H9 (cell line): ENCODE measurements around the gene CHI3L2. TPM values are rescaled to one million over a fixed set of nuclear protein-coding genes. Genes with fewer than 3 reads are reported as not detected.

Source experiments
- DNase-seq: peaks from one replicate; pipeline ENCODE4 v3.0.0-alpha.2; 2017
- H2AFZ ChIP-seq: one replicate; pipeline ENCODE4 v1.6.1; 2013; ENCODE audit warnings: mild to moderate bottlenecking, low read length, control low read depth, moderate library complexity
- H2AK5ac ChIP-seq: 2 replicates; pipeline ENCODE4 v1.6.1; 2013; ENCODE audit warnings: low read length, control low read depth, mixed read lengths; ENCODE audit not compliant: insufficient read length
- H2BK120ac ChIP-seq: one replicate; pipeline ENCODE4 v1.6.1; 2013; ENCODE audit warnings: low read depth, mild to moderate bottlenecking, low read length, control low read depth, inconsistent platforms; ENCODE audit not compliant: poor library complexity, severe bottlenecking
- H2BK12ac ChIP-seq: 2 replicates; pipeline ENCODE4 v1.6.1; 2013; ENCODE audit warnings: low read length, control low read depth, mixed read lengths, low read depth; ENCODE audit not compliant: insufficient read length
- H2BK15ac ChIP-seq: 2 replicates; pipeline ENCODE4 v1.6.1; 2013; ENCODE audit warnings: low read depth, low read length, control low read depth
- H2BK20ac ChIP-seq: one replicate; pipeline ENCODE4 v1.6.1; 2013; ENCODE audit warnings: low read depth, mild to moderate bottlenecking, low read length, control low read depth, inconsistent platforms; ENCODE audit not compliant: poor library complexity, severe bottlenecking
- H2BK5ac ChIP-seq: 2 replicates; pipeline ENCODE4 v1.6.1; 2013; ENCODE audit warnings: low read length, control low read depth, mixed read lengths; ENCODE audit not compliant: insufficient read length
- H3K14ac ChIP-seq: 2 replicates; pipeline ENCODE4 v1.6.1; 2013; ENCODE audit warnings: low read length, control low read depth; ENCODE audit not compliant: insufficient read depth
- H3K18ac ChIP-seq: 2 replicates; pipeline ENCODE4 v1.6.1; 2013; ENCODE audit warnings: low read depth, mild to moderate bottlenecking, mixed read lengths, low read length, control low read depth; ENCODE audit not compliant: insufficient read length
- H3K23ac ChIP-seq: 2 replicates; pipeline ENCODE4 v1.6.1; 2013; ENCODE audit warnings: low read length, control low read depth, mixed read lengths, low read depth; ENCODE audit not compliant: insufficient read length
- H3K23me2 ChIP-seq: 2 replicates; pipeline ENCODE4 v1.6.1; 2013; ENCODE audit warnings: low read depth, mild to moderate bottlenecking, mixed read lengths, low read length, control low read depth; ENCODE audit not compliant: insufficient read length, poor library complexity, severe bottlenecking
- H3K27ac ChIP-seq: 2 replicates; pipeline ENCODE4 v1.5.1; 2013; ENCODE audit warnings: low read length, control low read depth, mixed read lengths, low read depth; ENCODE audit not compliant: insufficient read length
- H3K27me3 ChIP-seq: 2 replicates; pipeline ENCODE4 v1.6.1; 2013; ENCODE audit warnings: low read length, control low read depth, inconsistent platforms; ENCODE audit not compliant: insufficient read depth
- H3K4ac ChIP-seq: 2 replicates; pipeline ENCODE4 v1.6.1; 2013; ENCODE audit warnings: low read depth, mild to moderate bottlenecking, control low read depth, inconsistent platforms, low read length, moderate library complexity
- H3K4me1 ChIP-seq: 2 replicates; pipeline ENCODE4 v1.6.1; 2013; ENCODE audit warnings: low read length, control low read depth, inconsistent platforms; ENCODE audit not compliant: insufficient read depth
- H3K4me2 ChIP-seq: 2 replicates; pipeline ENCODE4 v1.6.1; 2013; ENCODE audit warnings: low read length, control low read depth, mixed read lengths; ENCODE audit not compliant: insufficient read length, insufficient read depth
- H3K56ac ChIP-seq: 2 replicates; pipeline ENCODE4 v1.6.1; 2013; ENCODE audit warnings: low read depth, mild to moderate bottlenecking, mixed read lengths, low read length, control low read depth; ENCODE audit not compliant: insufficient read length
- H3K79me1 ChIP-seq: 2 replicates; pipeline ENCODE4 v1.6.1; 2013; ENCODE audit warnings: low read depth, mild to moderate bottlenecking, moderate library complexity, low read length, control low read depth, inconsistent platforms; ENCODE audit not compliant: insufficient read depth, poor library complexity, severe bottlenecking
- H3K79me2 ChIP-seq: 2 replicates; pipeline ENCODE4 v1.6.1; 2013; ENCODE audit warnings: low read length, control low read depth, inconsistent platforms; ENCODE audit not compliant: insufficient read depth
- H3K9ac ChIP-seq: 2 replicates; pipeline ENCODE4 v1.6.1; 2013; ENCODE audit warnings: low read length, control low read depth, mixed read lengths; ENCODE audit not compliant: insufficient read length; ENCODE audit errors: extremely low read depth
- H3K9me3 ChIP-seq: one replicate; pipeline ENCODE4 v1.6.1; 2013; ENCODE audit warnings: low read depth, low read length, inconsistent platforms; ENCODE audit not compliant: control insufficient read depth
- H3T11ph ChIP-seq: one replicate; pipeline ENCODE4 v1.6.1; 2013; ENCODE audit warnings: mild to moderate bottlenecking, low read length, control low read depth, inconsistent platforms
- H4K20me1 ChIP-seq: one replicate; pipeline ENCODE4 v1.6.1; 2013; ENCODE audit not compliant: control insufficient read depth, insufficient read length, insufficient read depth
- H4K5ac ChIP-seq: 2 replicates; pipeline ENCODE4 v1.6.1; 2013; ENCODE audit warnings: low read depth, mild to moderate bottlenecking, mixed read lengths, low read length, control low read depth; ENCODE audit not compliant: insufficient read length
- H4K8ac ChIP-seq: replicated peaks from 2 replicates; pipeline ENCODE4 v1.6.1; 2013; ENCODE audit warnings: low read length, control low read depth, mixed read lengths, low read depth; ENCODE audit not compliant: insufficient read length
- H4K91ac ChIP-seq: 2 replicates; pipeline ENCODE4 v1.6.1; 2013; ENCODE audit warnings: low read depth, mild to moderate bottlenecking, moderate library complexity, mixed read lengths, low read length, control low read depth; ENCODE audit not compliant: insufficient read length
- H3K27ac Mint-ChIP-seq, 3 experiments: 2 replicates in 2 of 3; 3 replicates in 1 of 3; pipeline ENCODE4 v1.8.0; 2020 to 2021; ENCODE audit warnings: mixed read lengths in 3 of 3, mild to moderate bottlenecking in 1 of 3, moderate library complexity in 1 of 3
- H3K27me3 Mint-ChIP-seq: 2 replicates; pipeline ENCODE4 v1.8.0; 2021; ENCODE audit warnings: low read depth, mild to moderate bottlenecking, moderate library complexity, mixed read lengths
- H3K36me3 Mint-ChIP-seq, 3 experiments: 2 replicates in 2 of 3; 3 replicates in 1 of 3; pipeline ENCODE4 v1.8.0; 2020 to 2021; ENCODE audit warnings: low read depth in 3 of 3, mixed read lengths in 3 of 3; ENCODE audit not compliant: insufficient read depth in 1 of 3
- H3K4me1 Mint-ChIP-seq, 2 experiments: 2 replicates each; pipeline ENCODE4 v1.8.0; 2020; ENCODE audit warnings: mixed read lengths in 2 of 2
- H3K4me3 Mint-ChIP-seq, 2 experiments: 2 replicates in 1 of 2; 3 replicates in 1 of 2; pipeline ENCODE4 v1.8.0; 2020 to 2021; ENCODE audit warnings: mild to moderate bottlenecking in 2 of 2, mixed read lengths in 2 of 2, moderate library complexity in 1 of 2
- H3K9me3 Mint-ChIP-seq, 2 experiments: 2 replicates in 1 of 2; 3 replicates in 1 of 2; pipeline ENCODE4 v1.8.0; 2020; ENCODE audit warnings: mild to moderate bottlenecking in 2 of 2, mixed read lengths in 2 of 2, moderate library complexity in 1 of 2
- WGBS: extraction: QIAGEN DNeasy Blood & Tissue Kit; methylation state at CpG from one replicate; pipeline ENCODE4 v1.1.7; 2013; ENCODE audit warnings: missing lambda C conversion rate, low lambda C conversion rate, mixed read lengths; ENCODE audit not compliant: insufficient read length; ENCODE audit errors: extremely low coverage; 5-methylcytosine and 5-hydroxymethylcytosine counted together
- total RNA-seq: library from RNA; stranded (reverse); gene quantifications from 2 replicates; pipeline ENCODE4 v1.2.1, GENCODE V29; 2021
- TF ChIP-seq, protein P1 (sequence below): fragments of 200-600 bp; sonication (generic); conservative IDR thresholded peaks from 3 replicates; pipeline ENCODE4 v1.8.0; 2021; ENCODE audit warnings: antibody characterized with exemption, mild to moderate bottlenecking

Gene CHI3L2
- total RNA-seq, 1 experiment from 2014 or later, result not detected

DNA sequence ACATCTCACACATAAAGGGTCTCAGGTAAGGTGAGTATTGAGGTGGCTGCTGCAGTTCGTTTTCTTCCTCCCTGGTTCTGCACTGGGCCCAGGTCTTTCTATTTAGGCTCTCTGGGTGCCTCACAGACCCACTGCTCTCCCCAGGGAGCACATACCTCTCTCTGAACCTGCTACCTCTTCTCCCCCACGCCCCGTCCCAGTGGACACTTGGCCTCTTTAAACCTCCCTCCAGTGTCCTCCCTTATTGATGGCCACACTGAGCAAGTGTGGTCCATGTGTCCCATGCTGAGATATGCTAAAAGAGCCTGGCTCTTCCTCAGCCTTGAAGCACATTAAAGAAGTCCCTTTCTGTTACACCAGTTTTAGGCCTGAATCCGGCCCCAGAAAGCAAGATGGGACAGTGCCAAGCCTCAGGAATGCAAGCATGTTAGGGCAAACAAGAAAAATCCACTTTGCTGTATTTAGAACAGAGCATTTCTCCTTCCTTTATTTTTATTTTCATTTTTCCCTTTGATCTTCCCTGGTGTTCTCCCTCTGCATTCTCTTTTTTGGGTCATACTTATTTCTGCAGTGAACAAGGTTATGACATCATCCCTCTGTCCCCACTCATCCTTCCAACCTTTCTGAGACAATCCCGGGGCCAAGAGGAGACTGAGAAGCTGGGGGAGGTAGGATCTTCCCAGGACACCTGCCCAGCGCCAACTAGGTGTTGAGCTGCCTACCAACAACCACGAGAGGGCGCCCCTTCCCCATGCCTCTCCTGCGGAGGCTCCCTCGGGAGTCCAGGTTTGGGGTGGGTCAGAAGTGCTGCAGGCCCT lies 5.0 kb upstream of the CHI3L2 start:
- Histone ChIP-seq H3K9me3 (no peaks in the 10 kb centered on the region), H4K5ac (no peak overlapping the region), H2BK15ac (no peak overlapping the region), H3K56ac (no peak overlapping the region), H4K8ac (no peak overlapping the region), H3K79me2 (no peaks in the 10 kb centered on the region), H3T11ph (no peak overlapping the region), H3K4me1 (peaks cover 4% of the 10 kb centered on the region), H2BK120ac (no peak overlapping the region), H3K18ac (no peak overlapping the region), H3K23me2 (no peaks in the 10 kb centered on the region), H3K14ac (no peak overlapping the region), H2BK20ac (no peak overlapping the region), H3K4me2 (no peak overlapping the region), H3K79me1 (no peaks in the 10 kb centered on the region), H3K9ac (no peak overlapping the region), H3K4ac (no peak overlapping the region), H3K27me3 (no peaks in the 10 kb centered on the region), H2BK12ac (no peak overlapping the region), H4K91ac (no peak overlapping the region), H2AK5ac (no peak overlapping the region), H4K20me1 (no peaks in the 10 kb centered on the region), H3K27ac (no peak overlapping the region), H2AFZ (no peak overlapping the region), H2BK5ac (no peak overlapping the region), H3K23ac (no peak overlapping the region)
- DNase-seq, result peak; percentile 90
- peaks cover 8% of the 10 kb centered on the region for H3K27me3 Mint-ChIP-seq
- no peaks in the 10 kb centered on the region; a peak in 1 of 5 replicates for H3K9me3 Mint-ChIP-seq
- no peak overlapping the region for H3K4me3 Mint-ChIP-seq
- TF ChIP-seq, protein P1, sequence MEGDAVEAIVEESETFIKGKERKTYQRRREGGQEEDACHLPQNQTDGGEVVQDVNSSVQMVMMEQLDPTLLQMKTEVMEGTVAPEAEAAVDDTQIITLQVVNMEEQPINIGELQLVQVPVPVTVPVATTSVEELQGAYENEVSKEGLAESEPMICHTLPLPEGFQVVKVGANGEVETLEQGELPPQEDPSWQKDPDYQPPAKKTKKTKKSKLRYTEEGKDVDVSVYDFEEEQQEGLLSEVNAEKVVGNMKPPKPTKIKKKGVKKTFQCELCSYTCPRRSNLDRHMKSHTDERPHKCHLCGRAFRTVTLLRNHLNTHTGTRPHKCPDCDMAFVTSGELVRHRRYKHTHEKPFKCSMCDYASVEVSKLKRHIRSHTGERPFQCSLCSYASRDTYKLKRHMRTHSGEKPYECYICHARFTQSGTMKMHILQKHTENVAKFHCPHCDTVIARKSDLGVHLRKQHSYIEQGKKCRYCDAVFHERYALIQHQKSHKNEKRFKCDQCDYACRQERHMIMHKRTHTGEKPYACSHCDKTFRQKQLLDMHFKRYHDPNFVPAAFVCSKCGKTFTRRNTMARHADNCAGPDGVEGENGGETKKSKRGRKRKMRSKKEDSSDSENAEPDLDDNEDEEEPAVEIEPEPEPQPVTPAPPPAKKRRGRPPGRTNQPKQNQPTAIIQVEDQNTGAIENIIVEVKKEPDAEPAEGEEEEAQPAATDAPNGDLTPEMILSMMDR, result peak; percentile 95
- no peaks in the 10 kb centered on the region for H3K36me3 Mint-ChIP-seq
- H3K4me1 Mint-ChIP-seq, result peaks cover 54 to 59% of the 10 kb centered on the region in 2 experiments
- no CpG with 5 or more reads among the region's 10 CpGs for WGBS
- H3K27ac Mint-ChIP-seq, result no peak overlapping the region
